Activated CD4-positive, alpha-beta T cell treated with anti-CD3 and anti-CD28 coated beads for 36 hours (primary cell): ENCODE results near the gene SLC25A10. TPM values are rescaled to one million over a fixed set of nuclear protein-coding genes. Genes with fewer than 3 reads are reported as not detected.

ENCODE experiments used
- ATAC-seq: fragments of 200-7000 bp; cut with Tn5 transposase; one replicate; pipeline ENCODE4 v1.10.0; 2021; ENCODE audit warnings: mild to moderate bottlenecking, moderate library complexity
- CTCF ChIA-PET: fragments of 350-600 bp; sonication (Branson Sonifier 250); formaldehyde crosslinking; loops from one replicate; lab custom pipeline; 2021; ENCODE audit warnings: antibody characterized with exemption; lab: Charles Lee
- POLR2A ChIA-PET: fragments of 350-600 bp; sonication (Branson Sonifier 250); formaldehyde crosslinking; loops from one replicate; lab custom pipeline; 2021; ENCODE audit warnings: antibody characterized with exemption, inconsistent platforms; lab: Charles Lee
- DNase-seq: peaks from one replicate; pipeline ENCODE4 v3.0.0-alpha.2; 2020
- H3K27ac Mint-ChIP-seq: one replicate; pipeline ENCODE4 v1.8.0; 2021; ENCODE audit warnings: mixed read lengths
- H3K27me3 Mint-ChIP-seq: one replicate; pipeline ENCODE4 v1.8.0; 2021; ENCODE audit warnings: mixed read lengths
- H3K36me3 Mint-ChIP-seq: one replicate; pipeline ENCODE4 v1.8.0; 2021; ENCODE audit warnings: low read depth, mixed read lengths
- H3K4me1 Mint-ChIP-seq: one replicate; pipeline ENCODE4 v1.8.0; 2021; ENCODE audit warnings: mixed read lengths
- H3K4me3 Mint-ChIP-seq: one replicate; pipeline ENCODE4 v1.8.0; 2021; ENCODE audit warnings: mild to moderate bottlenecking, moderate library complexity, mixed read lengths
- H3K9me3 Mint-ChIP-seq: one replicate; pipeline ENCODE4 v1.8.0; 2021; ENCODE audit warnings: low read depth, mixed read lengths
- intact Hi-C, 2 experiments: fragments of 100-400 bp; cut with DNase I in 1 of 2; cut with micrococcal nuclease in 1 of 2; formaldehyde crosslinking; loops; one replicate each; pipeline versions ENCODE4 v1.14.2 to v1.15.1; 2022 to 2024; cut with DNase I, micrococcal nuclease
- total RNA-seq, 2 experiments: library from RNA; stranded (reverse); gene quantifications; one replicate each; pipeline ENCODE4 v1.2.3, GENCODE V29; 2021

The SLC25A10 gene
- total RNA-seq, 2 experiments from 2014 or later: 28.6 to 31.8 TPM

GRCh38 chr17:81696218-81696941, 15.7 kb upstream of the SLC25A10 start:
- intact Hi-C loops: no loop called here
- CTCF ChIA-PET: no interaction called here
- no peak for DNase-seq
- Mint-ChIP-seq H3K9me3 (no peaks in the 10 kb centered on the region), H3K27ac (no peak overlapping the region), H3K4me1 (peaks cover 7% of the 10 kb centered on the region), H3K4me3 (no peak overlapping the region), H3K36me3 (peaks cover 26% of the 10 kb centered on the region), H3K27me3 (no peaks in the 10 kb centered on the region)
- no peak for ATAC-seq
- POLR2A ChIA-PET: interaction anchor here (0.7 kb wide), 1 partner anchor 10 kb away, joined by 3 read pairs; no protein-coding TSS in a partner anchor

GRCh38 chr17:81697261-81698044, 14.6 kb upstream of the SLC25A10 start:
- H3K4me3 Mint-ChIP-seq: no peak overlapping the region
- H3K4me1 Mint-ChIP-seq: peaks cover 13% of the 10 kb centered on the region
- no peak overlapping the region for H3K27ac Mint-ChIP-seq
- intact Hi-C loops: no loop called here
- H3K9me3 Mint-ChIP-seq: no peaks in the 10 kb centered on the region
- H3K27me3 Mint-ChIP-seq: no peaks in the 10 kb centered on the region
- ChIA-PET CTCF (interaction anchor here (0.5 kb wide), 1 partner anchor 18 kb away, joined by 4 read pairs; no protein-coding TSS in a partner anchor), POLR2A (no interaction called here)
- DNase-seq (no peak), ATAC-seq (no peak)
- H3K36me3 Mint-ChIP-seq: peaks cover 31% of the 10 kb centered on the region

- no peaks in the 10 kb centered on the region for H3K27me3 Mint-ChIP-seq
- intact Hi-C loops: loop anchor here in 1 of 2 experiments (5.0 kb wide), 1 partner anchor 33 kb away; the partner anchor contains the start of genes CCDC137 and OXLD1
- H3K9me3 Mint-ChIP-seq: no peaks in the 10 kb centered on the region
- ChIA-PET CTCF (interaction anchor here (0.6 kb wide), 1 partner anchor 1145 kb away, joined by 4 read pairs; no protein-coding TSS in a partner anchor), POLR2A (interaction anchor here (0.7 to 2.8 kb wide), 2 partner anchors 17 to 79 kb away, joined by 4 to 24 read pairs; partner anchors contain the start of genes ARL16 and HGS)
- peak overlapping the region; percentile 29 for H3K27ac Mint-ChIP-seq
- ATAC-seq: no peak
- H3K4me3 Mint-ChIP-seq: peak overlapping the region; percentile 86
- H3K36me3 Mint-ChIP-seq: peaks cover 46% of the 10 kb centered on the region
- DNase-seq: no peak
- H3K4me1 Mint-ChIP-seq: peaks cover 20% of the 10 kb centered on the region
Observed at GRCh38 chr17:81700353-81701287, 11.5 kb upstream of the SLC25A10 start.

GRCh38 chr17:81701288-81702071, 10.6 kb upstream of the SLC25A10 start:
- H3K4me3 Mint-ChIP-seq: peak overlapping the region; percentile 86
- CTCF ChIA-PET: no interaction called here
- H3K27me3 Mint-ChIP-seq: no peaks in the 10 kb centered on the region
- POLR2A ChIA-PET: interaction anchor here (1.4 to 2.8 kb wide), 3 partner anchors 11 to 36 kb away, joined by 6 to 24 read pairs (median 10); partner anchors contain the start of genes ARL16, HGS and SLC25A10
- intact Hi-C loops: loop anchor here (2.0 to 5.0 kb wide), 3 partner anchors 34 to 189 kb away; partner anchors contain the start of genes ALYREF (in 1 of the 2), ANAPC11 (in 1 of the 2), CCDC137 (in 1 of the 2) and NPLOC4 (in 1 of the 2)
- peak; percentile 30 for ATAC-seq
- DNase-seq: peak; percentile 48
- H3K27ac Mint-ChIP-seq: peak overlapping the region; percentile 97
- no peaks in the 10 kb centered on the region for H3K9me3 Mint-ChIP-seq
- H3K4me1 Mint-ChIP-seq: peaks cover 24% of the 10 kb centered on the region
- H3K36me3 Mint-ChIP-seq: peaks cover 53% of the 10 kb centered on the region

- Mint-ChIP-seq H3K36me3 (peaks cover 52% of the 10 kb centered on the region), H3K4me1 (peaks cover 24% of the 10 kb centered on the region), H3K4me3 (peak within 1 kb of the TSS; percentile 86), H3K27ac (peak within 1 kb of the TSS; percentile 97), H3K27me3 (no peaks in the 10 kb centered on the region), H3K9me3 (no peaks in the 10 kb centered on the region)
- POLR2A ChIA-PET: interaction anchor here (0.6 to 2.8 kb wide), 8 partner anchors 9 to 159 kb away, joined by 3 to 24 read pairs (median 4); partner anchors contain the start of genes ARL16, CCDC137, FAAP100 and HGS
- DNase-seq (peak; percentile 95), ATAC-seq (peak; percentile 89)
- intact Hi-C loops: loop anchor here (1.0 to 5.0 kb wide), 12 partner anchors 8 to 334 kb away; partner anchors contain the start of genes CCDC137 (in 2 of the 2), OXLD1 (in 2 of the 2), ALYREF (in 1 of the 2) and ANAPC11 (in 1 of the 2)
- CTCF ChIA-PET: interaction anchor here (0.6 to 1.2 kb wide), 2 partner anchors 20 to 597 kb away, joined by 4 to 5 read pairs; partner anchors contain the start of genes ARL16 and HGS
Observed at GRCh38 chr17:81702934-81703746, 8.9 kb upstream of the SLC25A10 start, which contains the start of gene MRPL12. TSS of gene MRPL12 (plus strand) at chr17:81703367. CDS start at chr17:81703502, 135 bp downstream.

GRCh38 chr17:81703747-81704654, 8.1 kb upstream of the SLC25A10 start:
- ATAC-seq (no peak), DNase-seq (peak; percentile 46)
- H3K4me3 Mint-ChIP-seq: peak overlapping the region; percentile 86
- peak overlapping the region; percentile 74 for H3K27ac Mint-ChIP-seq
- H3K36me3 Mint-ChIP-seq: peaks cover 46% of the 10 kb centered on the region
- intact Hi-C loops: loop anchor here (1.0 to 5.0 kb wide), 12 partner anchors 7 to 333 kb away; partner anchors contain the start of genes CCDC137 (in 2 of the 2), OXLD1 (in 2 of the 2), ALYREF (in 1 of the 2) and ANAPC11 (in 1 of the 2)
- H3K27me3 Mint-ChIP-seq: no peaks in the 10 kb centered on the region
- CTCF ChIA-PET: interaction anchor here (0.6 to 1.2 kb wide), 2 partner anchors 20 to 596 kb away, joined by 4 to 5 read pairs; partner anchors contain the start of genes ARL16 and HGS
- POLR2A ChIA-PET: interaction anchor here (0.6 to 2.8 kb wide), 7 partner anchors 9 to 333 kb away, joined by 3 to 24 read pairs (median 4); partner anchors contain the start of genes ARL16, CCDC137, FAAP100 and HGS
- peaks cover 24% of the 10 kb centered on the region for H3K4me1 Mint-ChIP-seq
- H3K9me3 Mint-ChIP-seq: no peaks in the 10 kb centered on the region

GRCh38 chr17:81705518-81706231, 6.4 kb upstream of the SLC25A10 start:
- POLR2A ChIA-PET: no interaction called here
- H3K4me3 Mint-ChIP-seq: peak overlapping the region; percentile 15
- ATAC-seq (no peak), DNase-seq (no peak)
- intact Hi-C loops: no loop called here
- no peaks in the 10 kb centered on the region for H3K27me3 Mint-ChIP-seq
- H3K36me3 Mint-ChIP-seq: peaks cover 44% of the 10 kb centered on the region
- peak overlapping the region; percentile 47 for H3K27ac Mint-ChIP-seq
- CTCF ChIA-PET: no interaction called here
- H3K4me1 Mint-ChIP-seq: peaks cover 32% of the 10 kb centered on the region
- H3K9me3 Mint-ChIP-seq: no peaks in the 10 kb centered on the region

GRCh38 chr17:81706232-81706611, 5.9 kb upstream of the SLC25A10 start:
- intact Hi-C loops: no loop called here
- no peak overlapping the region for H3K4me3 Mint-ChIP-seq
- ATAC-seq (no peak), DNase-seq (no peak)
- ChIA-PET CTCF (interaction anchor here (0.7 kb wide), 1 partner anchor 187 kb away, joined by 3 read pairs; no protein-coding TSS in a partner anchor), POLR2A (no interaction called here)
- H3K4me1 Mint-ChIP-seq: peaks cover 32% of the 10 kb centered on the region
- H3K9me3 Mint-ChIP-seq: no peaks in the 10 kb centered on the region
- no peaks in the 10 kb centered on the region for H3K27me3 Mint-ChIP-seq
- H3K27ac Mint-ChIP-seq: no peak overlapping the region
- H3K36me3 Mint-ChIP-seq: peaks cover 40% of the 10 kb centered on the region
